Melanocyte of skin (primary cell): ENCODE measurements around the gene ZNF548. TPM values are rescaled to one million over a fixed set of nuclear protein-coding genes. Genes with fewer than 3 reads are reported as not detected.

ENCODE experiments used
- total RNA-seq, 2 donors: library from RNA; depleted of rRNA; stranded (reverse); fragments of >200 nt; gene quantifications; 2 replicates each; pipeline ENCODE4 v1.2.3, GENCODE V29; 2012

Gene ZNF548
- total RNA-seq: 10 to 100 TPM; 15.5 to 16.7 TPM

GRCh38 chr19:57389730-57390598 lies at the start of gene ZNF548:
Gene ZNF548, plus strand, starts transcription at chr19:57389854. Its CDS starts 246 bp downstream, at chr19:57390100.

GRCh38 chr19:57350877-57351805 lies 38.5 kb upstream of the ZNF548 start, which contains the start of gene ZNF304:
Gene ZNF304, plus strand, starts transcription at chr19:57351271. Its CDS starts 394 bp downstream, at chr19:57351665.

GRCh38 chr19:57362997-57363687 lies 26.5 kb upstream of the ZNF548 start, which contains the start of the genes TRAPPC2B and ZNF547:
Gene TRAPPC2B, plus strand, starts transcription at chr19:57363551. Its CDS starts 1,283 bp downstream, at chr19:57364834.
Gene ZNF547, plus strand, starts transcription at chr19:57363551. Its CDS starts 5,005 bp downstream, at chr19:57368556.

GRCh38 chr19:57410877-57411671 lies 21.4 kb downstream of the ZNF548 start, which contains the start of gene ZNF17:
Gene ZNF17, plus strand, starts transcription at chr19:57411161. Its CDS starts 2,455 bp downstream, at chr19:57413616.

GRCh38 chr19:57435062-57435978 lies 45.7 kb downstream of the ZNF548 start, which contains the start of gene ZNF749:
Gene ZNF749, plus strand, starts transcription at chr19:57435325. Its CDS starts 254 bp downstream, at chr19:57435579.

Other genes with a start within 250 kb of the ZNF548 start
- not detected for gene ZIM3, start 244.7 kb upstream of the ZNF548 start, total RNA-seq
- gene DUXA, start 222.4 kb upstream of the ZNF548 start, total RNA-seq: not detected
- 10 to 100 TPM; 15.1 to 18.3 TPM for gene ZNF264, start 198.4 kb upstream of the ZNF548 start, total RNA-seq
- gene AURKC, start 158.8 kb upstream of the ZNF548 start, total RNA-seq: under 1 TPM in 1 of 2 donors, not detected in 1; 0.33 TPM
- 10 to 100 TPM; 11.4 to 13.3 TPM for gene ZNF805, start 149.2 kb upstream of the ZNF548 start, total RNA-seq
- 10 to 100 TPM; 39.6 to 51.0 TPM for gene ZNF460, start 109.4 kb upstream of the ZNF548 start, total RNA-seq
- gene ZNF543, start 69.4 kb upstream of the ZNF548 start, total RNA-seq: 10 to 100 TPM; 10.3 to 12.7 TPM
- 1 to 10 TPM; 8.9 to 9.7 TPM for gene ZNF304, start 38.6 kb upstream of the ZNF548 start, total RNA-seq
- gene TRAPPC2B, start 26.3 kb upstream of the ZNF548 start, total RNA-seq: 10 to 100 TPM; 14.8 to 16.3 TPM
- gene ZNF547, start 26.3 kb upstream of the ZNF548 start, total RNA-seq: 1 to 10 TPM; 2.0 to 3.1 TPM
- 10 to 100 TPM; 12.3 to 14.5 TPM for gene ZNF17, start 21.3 kb downstream of the ZNF548 start, total RNA-seq
- gene ZNF749, start 45.5 kb downstream of the ZNF548 start, total RNA-seq: 10 to 100 TPM; 71.9 to 86.3 TPM
- under 1 TPM; under 0.01 to 0.33 TPM for gene VN1R1, start 67.3 kb downstream of the ZNF548 start, total RNA-seq
- gene ZNF772, start 87.7 kb downstream of the ZNF548 start, total RNA-seq: 10 to 100 TPM; 16.0 to 16.2 TPM
- 10 to 100 TPM; 12.7 to 21.7 TPM for gene ZNF419, start 97.9 kb downstream of the ZNF548 start, total RNA-seq
- 10 to 100 TPM; 16.7 to 27.9 TPM for gene ZNF773, start 110.1 kb downstream of the ZNF548 start, total RNA-seq
- gene ZNF549, start 137.5 kb downstream of the ZNF548 start, total RNA-seq: 10 to 100 TPM; 12.3 to 15.1 TPM
- gene ZNF550, start 170.0 kb downstream of the ZNF548 start, total RNA-seq: 1 to 10 TPM; 6.5 to 7.3 TPM
- gene ZNF416, start 189.1 kb downstream of the ZNF548 start, total RNA-seq: 1 to 10 TPM; 4.8 to 5.7 TPM
- gene ZIK1, start 194.3 kb downstream of the ZNF548 start, total RNA-seq: 10 to 100 TPM in 1 of 2 donors, 1 to 10 TPM in 1; 9.3 to 14.7 TPM
- 1 to 10 TPM; 7.6 to 7.7 TPM for gene ZNF530, start 210.0 kb downstream of the ZNF548 start, total RNA-seq
- gene ZNF134, start 224.4 kb downstream of the ZNF548 start, total RNA-seq: 10 to 100 TPM; 20.0 to 21.6 TPM
- 1 to 10 TPM; 9.0 to 9.6 TPM for gene ZNF211, start 243.3 kb downstream of the ZNF548 start, total RNA-seq